ENCODE results near the gene RDH12.

RDH12 gene

GRCh38 chr14:67757175-67757574 lies 55.5 kb downstream of the RDH12 start:
- DNase-seq: no peak

DNA sequence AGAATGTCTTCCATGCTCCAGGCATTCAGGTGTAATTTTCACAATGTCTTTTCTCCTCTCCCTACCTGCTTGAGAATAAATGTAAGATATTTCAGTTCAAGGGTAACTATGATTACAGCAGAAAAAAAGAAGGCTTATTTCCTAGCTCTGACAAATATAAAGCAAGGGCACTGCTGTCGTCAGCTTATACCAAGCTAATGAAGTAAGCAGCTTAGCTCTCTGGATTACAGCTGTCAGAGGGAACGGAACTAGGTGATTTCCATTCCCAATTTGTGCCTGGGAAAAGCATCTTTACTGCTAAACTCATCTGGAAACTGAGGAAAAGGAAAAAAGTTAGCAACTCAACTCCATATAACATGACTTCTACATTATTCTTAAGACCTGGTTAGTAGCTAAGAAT lies 58.2 kb downstream of the RDH12 start:
- DNase-seq: no peak

DNA sequence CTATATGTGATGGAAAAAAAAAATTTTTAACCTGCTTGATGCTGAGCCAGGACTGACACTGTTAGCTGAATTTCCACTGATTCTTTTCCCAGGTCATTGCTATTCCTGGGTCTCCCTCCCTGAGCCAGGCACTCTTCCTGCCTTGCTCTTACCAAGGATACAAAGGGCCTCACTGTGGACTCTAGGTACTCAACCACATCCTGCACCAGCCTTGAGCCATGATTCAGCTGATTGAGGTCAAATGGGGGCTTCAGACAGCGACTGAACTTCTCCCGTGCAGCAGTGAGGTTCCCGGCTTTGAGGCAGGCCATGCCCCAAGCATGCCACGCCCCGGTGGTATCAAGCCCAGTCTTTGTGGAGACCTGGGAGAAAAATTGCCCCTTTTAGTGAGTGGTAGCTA lies 60.4 kb downstream of the RDH12 start:
- DNase-seq: no peak

DNA sequence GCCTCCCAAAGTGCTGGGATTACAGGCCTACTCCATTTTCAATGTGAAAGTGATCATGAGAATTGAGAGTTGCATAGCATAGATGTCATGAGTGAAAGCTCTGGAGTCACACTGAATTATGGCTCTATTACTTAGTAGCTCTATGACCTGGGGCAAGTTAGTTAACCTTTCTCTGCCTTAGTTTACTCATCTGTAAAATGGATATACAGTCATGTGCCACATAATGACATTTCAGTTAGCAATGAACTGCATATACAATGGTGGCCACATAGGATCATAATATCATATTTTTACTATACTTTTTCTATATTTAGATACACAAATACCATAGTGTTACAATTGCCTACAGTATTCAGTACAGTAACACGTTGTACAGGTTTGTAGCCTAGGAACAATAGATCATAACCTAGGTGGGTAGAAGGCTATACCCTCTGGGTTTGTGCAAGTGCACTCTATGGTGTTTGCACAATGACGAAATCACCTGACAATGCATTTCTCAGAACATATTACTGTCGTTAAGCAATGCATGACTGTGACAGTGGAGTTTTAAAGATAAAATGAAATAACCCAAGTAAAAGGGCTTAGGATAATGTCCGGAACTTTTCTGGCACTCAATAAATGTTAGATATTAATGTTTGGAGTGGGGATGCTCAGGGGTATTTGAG lies 61.6 kb downstream of the RDH12 start:
- no peak for DNase-seq

DNA sequence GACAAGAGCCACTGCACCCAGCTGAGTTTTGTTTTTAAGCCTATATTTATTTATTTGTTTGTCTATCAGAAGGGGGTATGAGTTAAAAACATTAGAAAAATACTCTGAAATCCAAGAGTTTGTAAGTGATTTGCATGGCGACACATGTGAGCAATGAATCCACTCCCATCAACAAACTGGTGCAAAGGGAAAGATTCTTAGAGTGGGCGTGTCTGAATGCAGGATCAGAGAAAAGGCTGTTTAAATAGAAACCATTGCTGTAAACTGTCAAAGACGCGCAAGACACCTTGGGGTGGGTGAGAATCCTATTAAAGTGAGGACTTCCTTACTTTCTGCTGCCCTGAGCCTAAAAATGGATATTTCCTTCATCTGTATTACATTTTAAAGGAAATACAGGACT lies 62.8 kb downstream of the RDH12 start:
- DNase-seq: no peak

- no peak for DNase-seq
These were observed 63.6 kb downstream of the RDH12 start for GRCh38 chr14:67765192-67765834.

- no peak for DNase-seq
These were observed 64.5 kb downstream of the RDH12 start for GRCh38 chr14:67766035-67766680.

DNA sequence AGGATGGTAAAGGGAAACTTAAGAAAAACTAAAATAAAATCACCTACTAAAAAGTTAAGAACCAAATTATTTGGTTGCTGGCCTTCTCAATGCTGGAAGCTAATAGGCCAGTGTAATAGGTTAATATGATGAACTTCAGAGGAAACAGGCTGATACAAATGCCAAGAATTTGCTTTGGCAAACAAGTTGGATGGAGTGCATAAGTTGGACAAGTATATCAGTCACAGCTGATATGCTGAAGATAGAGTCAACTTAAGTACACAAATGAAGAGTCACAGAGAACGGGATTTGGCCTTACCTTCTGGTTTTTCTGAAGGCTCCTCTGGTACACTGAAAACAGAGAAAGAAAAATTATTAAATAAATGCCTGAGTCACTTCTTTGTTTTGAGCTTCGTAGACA lies 66.5 kb downstream of the RDH12 start:
- DNase-seq: no peak

DNA sequence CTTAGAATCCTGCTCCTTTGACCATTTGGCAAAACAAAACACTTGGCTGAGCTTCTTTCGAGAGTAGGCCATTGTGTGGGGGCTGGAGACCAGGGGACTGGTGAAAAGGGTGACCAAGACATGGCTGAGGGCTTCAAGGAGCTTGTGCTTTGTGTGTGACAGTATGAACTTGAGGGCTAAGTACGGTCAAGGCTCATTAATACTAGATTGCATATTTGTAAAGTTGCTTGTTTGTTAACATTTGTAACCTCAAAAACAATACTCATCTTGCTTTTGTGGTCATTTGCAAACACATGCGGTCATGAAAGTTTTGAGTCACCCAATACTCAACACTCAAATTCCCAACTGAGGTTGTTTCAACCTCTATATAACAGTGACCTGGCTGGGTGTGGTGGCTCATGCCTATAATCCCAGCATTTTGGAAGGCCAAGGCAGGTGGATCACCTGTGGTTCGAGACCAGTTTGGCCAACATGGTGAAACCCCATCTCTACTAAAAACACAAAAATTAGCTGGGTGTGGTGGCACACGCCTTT lies 72.2 kb downstream of the RDH12 start:
- no peak for DNase-seq

- DNase-seq: no peak
These were observed 75.1 kb downstream of the RDH12 start for GRCh38 chr14:67776653-67777322.

DNA sequence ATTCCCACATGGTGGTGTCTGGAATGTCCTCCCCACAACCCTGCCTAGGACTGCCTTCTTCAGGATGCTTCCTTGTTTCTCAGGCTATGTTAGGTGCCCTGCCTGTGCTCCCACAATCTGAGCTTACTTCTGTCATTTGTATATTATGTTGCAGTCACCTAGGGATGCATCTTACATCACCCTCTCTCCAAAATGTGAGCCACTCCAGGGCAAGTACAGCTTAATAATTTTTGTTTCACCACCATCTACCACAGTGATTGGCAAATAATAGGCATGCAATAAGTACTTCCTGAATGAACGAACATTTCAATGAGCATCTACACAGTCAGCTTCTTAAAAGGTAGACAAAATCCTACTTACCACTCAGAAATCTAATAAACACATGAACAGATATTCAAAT lies 77.1 kb downstream of the RDH12 start:
- no peak for DNase-seq

DNA sequence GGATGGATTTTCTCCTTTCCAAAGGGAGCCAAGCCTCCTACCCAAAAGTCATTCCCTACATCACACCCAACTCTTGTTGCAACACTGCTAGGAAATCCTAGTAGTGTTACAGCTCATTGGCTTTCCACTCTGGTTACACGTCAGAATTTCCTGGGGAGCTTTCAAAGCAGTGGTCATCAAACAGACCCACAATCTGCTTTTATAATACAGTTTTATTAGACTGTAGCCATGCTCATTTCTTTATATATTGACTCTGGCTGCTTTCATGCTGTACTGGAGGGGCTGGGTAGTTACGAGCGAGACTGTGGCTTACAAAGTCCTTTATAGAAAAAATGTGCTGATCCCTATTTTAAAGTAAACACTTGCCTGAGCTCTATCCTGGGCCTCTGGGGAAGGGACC lies 80.4 kb downstream of the RDH12 start:
- DNase-seq: no peak

Measured in NCI-H187 treated with DMSO at 0.1 percent for 48 hours (cell line).